HG03095 (cell line): Measurements from ENCODE around the gene POTEB.
"Not testable (repeated sequence)": the region's sequence is repeated elsewhere in the genome, so short reads cannot be mapped to it uniquely, and the experiment has no call there.

Experiments used
- ATAC-seq: cut with Tn5 transposase; IDR thresholded peaks from one replicate; pipeline ENCODE4 v1.9.1; 2021; ENCODE audit warnings: moderate library complexity; ENCODE audit not compliant: unreplicated experiment

Gene POTEB

GRCh38 chr15:21877635-21878034, at the start of gene POTEB:
POTEB (minus strand) TSS chr15:21877735; CDS start chr15:21877246, 489 bp downstream.
- not testable (repeated sequence) for ATAC-seq

- ATAC-seq: not testable (repeated sequence)
Observed at GRCh38 chr15:21890955-21891354, 13.4 kb upstream of the POTEB start.

- not testable (repeated sequence) for ATAC-seq
Observed at GRCh38 chr15:21889542-21889941, 12.0 kb upstream of the POTEB start.

GRCh38 chr15:21838831-21839230, 38.7 kb downstream of the POTEB start:
- ATAC-seq: not testable (repeated sequence)
